ENCODE results near the gene SPIRE1. TPM values are rescaled to one million over a fixed set of nuclear protein-coding genes. Genes with fewer than 3 reads are reported as not detected.
A peak's percentile ranks its signal among the peaks of the same experiment; 100 is the strongest.

Gene SPIRE1
- total and polyA plus RNA-seq, 7 donors: 15.5 to 82.3 (median 39.6) TPM

DNA sequence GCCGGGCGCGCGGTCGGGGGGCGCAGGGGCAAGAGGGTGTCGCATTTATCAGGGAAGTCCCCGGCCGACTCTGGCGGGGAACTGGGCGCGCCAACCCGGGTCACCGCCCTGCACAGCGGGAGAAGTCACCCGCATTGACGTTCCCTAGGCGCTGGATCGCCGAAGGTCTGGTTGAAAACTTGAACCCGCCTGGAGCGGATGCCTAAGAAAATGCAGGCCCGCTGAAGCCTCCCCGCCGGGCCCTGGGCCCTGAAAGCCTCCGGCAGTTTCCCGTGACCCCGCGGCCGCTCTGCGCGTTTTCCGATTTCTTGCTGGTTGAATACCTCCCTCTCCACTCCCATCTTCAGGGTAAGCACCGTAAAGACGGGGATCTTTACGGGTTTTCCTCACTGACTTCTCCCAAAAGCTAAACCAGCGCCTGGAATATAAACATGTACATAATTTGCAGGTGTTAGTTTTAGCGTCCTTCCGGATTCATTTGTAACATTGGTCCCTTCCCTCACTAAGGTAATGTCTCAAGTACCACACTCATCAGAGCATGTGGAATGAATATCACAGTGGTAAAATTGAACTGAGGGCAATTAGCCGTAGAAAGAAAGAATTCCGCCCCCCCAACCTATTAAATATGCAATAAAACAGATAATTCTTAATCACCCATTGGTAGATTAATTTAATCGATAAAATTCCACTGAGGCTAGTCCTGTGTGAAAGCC, 675 bp upstream of the SPIRE1 start:
- no peaks in the 10 kb centered on the region for H3K36me3 ChIP-seq (ENCODE audit: insufficient read depth in 1 of 2, low read depth in 1 of 2)
- peak overlapping the region; percentile 96 for H3K27ac ChIP-seq
- DNase-seq (peak in 1 of 2 donors; percentile 37), ATAC-seq (peak in 3 of 4 donors; percentile 29 to 44 (median 31))
- WGBS, 3 donors: 19 to 29% (median 21%) methylated on average over 40 to 42 of the region's 42 CpGs
- H3K9me3 ChIP-seq: no peaks in the 10 kb centered on the region
- H3K4me1 ChIP-seq: peaks cover 10% of the 10 kb centered on the region
- intact Hi-C loops (cut with DNase I): loop anchor here (2.0 to 5.0 kb wide), 2 partner anchors 106 to 266 kb away; no protein-coding TSS in a partner anchor
- peak overlapping the region; percentile 93 for H3K4me3 ChIP-seq
- H3K27me3 ChIP-seq (ENCODE audit: insufficient read depth in 3 of 3, low read length in 2 of 3): no peaks in the 10 kb centered on the region
- TF ChIP-seq, protein P1, sequence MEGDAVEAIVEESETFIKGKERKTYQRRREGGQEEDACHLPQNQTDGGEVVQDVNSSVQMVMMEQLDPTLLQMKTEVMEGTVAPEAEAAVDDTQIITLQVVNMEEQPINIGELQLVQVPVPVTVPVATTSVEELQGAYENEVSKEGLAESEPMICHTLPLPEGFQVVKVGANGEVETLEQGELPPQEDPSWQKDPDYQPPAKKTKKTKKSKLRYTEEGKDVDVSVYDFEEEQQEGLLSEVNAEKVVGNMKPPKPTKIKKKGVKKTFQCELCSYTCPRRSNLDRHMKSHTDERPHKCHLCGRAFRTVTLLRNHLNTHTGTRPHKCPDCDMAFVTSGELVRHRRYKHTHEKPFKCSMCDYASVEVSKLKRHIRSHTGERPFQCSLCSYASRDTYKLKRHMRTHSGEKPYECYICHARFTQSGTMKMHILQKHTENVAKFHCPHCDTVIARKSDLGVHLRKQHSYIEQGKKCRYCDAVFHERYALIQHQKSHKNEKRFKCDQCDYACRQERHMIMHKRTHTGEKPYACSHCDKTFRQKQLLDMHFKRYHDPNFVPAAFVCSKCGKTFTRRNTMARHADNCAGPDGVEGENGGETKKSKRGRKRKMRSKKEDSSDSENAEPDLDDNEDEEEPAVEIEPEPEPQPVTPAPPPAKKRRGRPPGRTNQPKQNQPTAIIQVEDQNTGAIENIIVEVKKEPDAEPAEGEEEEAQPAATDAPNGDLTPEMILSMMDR (IDR thresholded peaks at IDR 0.05): no peak

DNA sequence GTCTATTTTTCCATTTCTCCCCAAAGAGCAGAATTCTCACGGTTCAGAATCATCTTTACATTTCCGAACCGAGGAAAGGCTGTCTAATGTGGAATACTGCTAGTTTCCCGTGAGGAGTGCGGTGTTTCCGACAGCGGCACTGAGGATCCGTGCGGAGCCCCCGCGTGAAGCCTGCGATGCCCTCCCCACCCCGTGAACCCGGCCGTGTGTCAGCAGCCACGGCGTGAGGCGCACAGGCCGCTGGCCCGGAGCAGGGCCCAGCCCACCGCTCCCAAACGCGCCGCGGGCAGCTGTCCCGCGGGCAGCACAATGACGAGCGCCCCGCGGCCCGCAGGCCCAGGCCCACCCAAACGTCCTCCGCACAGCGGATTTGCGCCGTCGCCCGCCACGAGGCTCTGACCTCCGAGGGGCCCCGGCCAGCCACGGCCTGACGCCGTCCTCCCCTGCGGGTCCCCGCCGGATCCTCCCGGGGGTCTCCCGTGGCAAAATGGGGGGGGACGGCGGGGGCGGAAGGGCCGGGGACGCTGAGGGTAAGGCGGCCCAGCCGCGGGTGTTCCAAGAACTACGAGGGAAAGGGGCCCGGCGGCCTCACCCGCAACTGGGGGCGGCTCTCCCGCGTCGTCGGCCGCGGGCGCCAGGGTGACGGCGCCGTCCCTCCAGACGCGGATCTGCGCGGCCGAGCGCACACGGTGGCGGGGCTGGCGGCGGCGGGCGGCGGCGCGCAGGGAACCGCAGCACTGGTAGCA, 796 bp downstream of the SPIRE1 start:
- WGBS, 3 donors: 0 to 1% (median 0%) methylated on average over 37 to 88 of the region's 89 CpGs
- peaks cover 22% of the 10 kb centered on the region for H3K4me1 ChIP-seq

DNA sequence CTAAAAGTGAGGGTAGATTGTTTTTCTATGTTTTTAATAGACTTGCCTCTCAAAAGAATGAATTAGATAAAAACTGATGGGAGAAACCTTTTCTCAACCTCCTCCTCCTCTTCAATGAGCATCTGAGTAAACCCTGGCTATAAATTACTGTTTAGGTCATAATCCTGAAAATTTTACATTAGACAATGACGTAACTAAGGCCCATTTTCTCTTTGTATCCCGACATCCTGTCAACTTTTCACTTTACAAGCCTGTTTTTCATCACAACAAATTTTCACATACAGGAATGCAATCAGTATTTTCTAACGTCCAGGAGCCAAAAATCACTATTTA, 1.3 kb downstream of the SPIRE1 start:
- ATAC-seq (no peak), DNase-seq (no peak)
- Histone ChIP-seq H3K27ac (peak overlapping the region; percentile 96), H3K27me3 (ENCODE audit: insufficient read depth in 3 of 3, low read length in 2 of 3) (no peaks in the 10 kb centered on the region), H3K4me1 (peaks cover 28% of the 10 kb centered on the region), H3K4me3 (peak overlapping the region; percentile 93), H3K36me3 (ENCODE audit: insufficient read depth in 1 of 2, low read depth in 1 of 2) (no peaks in the 10 kb centered on the region), H3K9me3 (no peaks in the 10 kb centered on the region)
- WGBS, 3 donors: 8 to 16% (median 10%) methylated on average over 3 of the region's 3 CpGs
- TF ChIP-seq, protein P1 (IDR thresholded peaks at IDR 0.05): no peak
- intact Hi-C loops (cut with DNase I): loop anchor here in 1 of 2 donors (5.0 kb wide), 1 partner anchor 104 kb away; no protein-coding TSS in a partner anchor

More for the DNA sequence above, 796 bp downstream of the SPIRE1 start:
- peak; percentile 52 to 69 for DNase-seq
- Histone ChIP-seq H3K36me3 (ENCODE audit: insufficient read depth in 1 of 2, low read depth in 1 of 2) (no peaks in the 10 kb centered on the region), H3K9me3 (no peaks in the 10 kb centered on the region), H3K27me3 (ENCODE audit: insufficient read depth in 3 of 3, low read length in 2 of 3) (no peaks in the 10 kb centered on the region), H3K27ac (peak overlapping the region; percentile 96), H3K4me3 (peak overlapping the region; percentile 93)
- peak; percentile 63 to 79 (median 68) for ATAC-seq
- TF ChIP-seq, protein P1 (IDR thresholded peaks at IDR 0.05): no peak
- intact Hi-C loops (cut with DNase I): loop anchor here in 1 of 2 donors (5.0 kb wide), 1 partner anchor 105 kb away; no protein-coding TSS in a partner anchor

DNA sequence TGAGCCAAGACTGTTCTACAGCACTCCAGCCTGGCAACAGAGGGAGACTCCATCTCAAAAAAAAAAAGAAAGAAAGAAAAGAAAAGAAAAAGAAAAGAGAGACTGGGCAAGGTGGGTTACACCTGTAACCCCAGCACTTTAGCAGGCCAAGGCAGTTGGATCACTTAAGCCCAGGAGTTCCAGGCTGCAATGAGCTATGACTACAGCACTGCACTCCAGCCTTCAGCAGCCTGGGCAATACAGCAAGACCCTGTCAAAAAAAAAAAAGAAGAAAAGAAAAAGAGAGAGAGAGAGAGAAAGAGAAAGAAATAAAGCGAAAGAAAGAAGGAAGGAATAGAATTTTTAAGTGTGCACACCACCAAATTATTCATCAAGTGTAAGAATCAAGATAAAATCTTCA, 2.9 kb downstream of the SPIRE1 start:
- Histone ChIP-seq H3K4me1 (peaks cover 29% of the 10 kb centered on the region), H3K9me3 (no peaks in the 10 kb centered on the region), H3K27ac (no peak overlapping the region), H3K27me3 (ENCODE audit: insufficient read depth in 3 of 3, low read length in 2 of 3) (no peaks in the 10 kb centered on the region), H3K36me3 (ENCODE audit: insufficient read depth in 1 of 2, low read depth in 1 of 2) (no peaks in the 10 kb centered on the region), H3K4me3 (no peak overlapping the region)
- no peak for ATAC-seq
- TF ChIP-seq, protein P1 (IDR thresholded peaks at IDR 0.05): no peak
- intact Hi-C loops (cut with DNase I): loop anchor here in 1 of 2 donors (5.0 kb wide), 1 partner anchor 103 kb away; no protein-coding TSS in a partner anchor
- DNase-seq: no peak
- 94 to 98% (median 95%) methylated on average over 1 of the region's 1 CpG for WGBS, 3 donors
